HPDE6-E6E7 (cell line): ENCODE measurements around the gene NEK11.

Source experiments
- DNase-seq: peaks from one replicate; pipeline ENCODE4 v3.0.0; 2011; ENCODE audit warnings: missing footprints; ENCODE audit errors: extremely low spot score

NEK11 gene

GRCh38 chr3:131223373-131224289 lies 197.0 kb downstream of the NEK11 start:
- DNase-seq: no peak

- DNase-seq: no peak
Observed at GRCh38 chr3:131224886-131225550, 198.3 kb downstream of the NEK11 start.

- DNase-seq: no peak
Observed at GRCh38 chr3:131228522-131228921, 201.8 kb downstream of the NEK11 start.

GRCh38 chr3:131231710-131232389 lies 205.2 kb downstream of the NEK11 start:
- no peak for DNase-seq

- DNase-seq: no peak
Observed at GRCh38 chr3:131232711-131233267, 206.1 kb downstream of the NEK11 start.

GRCh38 chr3:131233900-131234668 lies 207.4 kb downstream of the NEK11 start:
- DNase-seq: no peak

GRCh38 chr3:131236421-131236820 lies 209.7 kb downstream of the NEK11 start:
- DNase-seq: no peak

GRCh38 chr3:131238496-131238895 lies 211.8 kb downstream of the NEK11 start:
- DNase-seq: no peak

- no peak for DNase-seq
Observed at GRCh38 chr3:131239267-131239666, 212.6 kb downstream of the NEK11 start.

- no peak for DNase-seq
Observed at GRCh38 chr3:131242201-131242600, 215.5 kb downstream of the NEK11 start.

- no peak for DNase-seq
Observed at GRCh38 chr3:131250466-131250865, 223.8 kb downstream of the NEK11 start.

- DNase-seq: no peak
Observed at GRCh38 chr3:131260525-131260924, 233.8 kb downstream of the NEK11 start.

GRCh38 chr3:131261104-131261503 lies 234.4 kb downstream of the NEK11 start:
- DNase-seq: no peak

GRCh38 chr3:131275556-131275955 lies 248.9 kb downstream of the NEK11 start:
- DNase-seq: no peak

- DNase-seq: no peak
Observed at GRCh38 chr3:131277836-131278497, 251.3 kb downstream of the NEK11 start.

GRCh38 chr3:131279577-131279976 lies 252.9 kb downstream of the NEK11 start:
- DNase-seq: no peak

GRCh38 chr3:131282379-131282778 lies 255.7 kb downstream of the NEK11 start:
- no peak for DNase-seq

- no peak for DNase-seq
Observed at GRCh38 chr3:131282967-131283366, 256.3 kb downstream of the NEK11 start.

- DNase-seq: no peak
Observed at GRCh38 chr3:131283862-131284261, 257.2 kb downstream of the NEK11 start.

- DNase-seq: no peak
Observed at GRCh38 chr3:131284302-131284701, 257.6 kb downstream of the NEK11 start.

- no peak for DNase-seq
Observed at GRCh38 chr3:131285456-131285855, 258.8 kb downstream of the NEK11 start.
